HepG2 (cell line): ENCODE measurements around the gene ACSL3. TPM values are rescaled to one million over a fixed set of nuclear protein-coding genes. Genes with fewer than 3 reads are reported as not detected.
A peak's percentile ranks its signal among the peaks of the same experiment; 100 is the strongest.

Experiments used
- HNRNPLL ChIP-seq: fragments of 200-400 bp; formaldehyde crosslinking; IDR thresholded peaks from 2 replicates; pipeline ENCODE4 v1.6.1; 2017; ENCODE audit warnings: mild to moderate bottlenecking, low read depth, low read length; ENCODE audit not compliant: poor library complexity, severe bottlenecking
- HNRNPUL1 ChIP-seq: fragments of 200-400 bp; formaldehyde crosslinking; IDR thresholded peaks from 2 replicates; pipeline ENCODE4 v1.6.1; 2017; ENCODE audit warnings: low read depth, mild to moderate bottlenecking, low read length, moderate library complexity
- JUN ChIP-seq: sonication (generic); formaldehyde crosslinking; IDR thresholded peaks from 2 replicates; pipeline ENCODE4 v1.4.0; 2020; ENCODE audit warnings: mild to moderate bottlenecking, missing genetic modification reagents
- PHB2 ChIP-seq: fragments of 450-650 bp; IDR thresholded peaks from 2 replicates; pipeline ENCODE4 v1.6.1; 2018; ENCODE audit not compliant: partially characterized antibody
- RARG ChIP-seq: sonication (generic); formaldehyde crosslinking; IDR thresholded peaks from 2 replicates; pipeline ENCODE4 v1.4.0; 2020; ENCODE audit warnings: low read depth, mild to moderate bottlenecking, missing genetic modification reagents
- SNAI1 ChIP-seq: sonication (generic); formaldehyde crosslinking; IDR thresholded peaks from 2 replicates; pipeline ENCODE4 v1.5.0; 2020; ENCODE audit warnings: mild to moderate bottlenecking, missing genetic modification reagents, borderline replicate concordance
- ZEB1 ChIP-seq: IDR thresholded peaks from 2 replicates; pipeline ENCODE4 v1.6.1; 2012; ENCODE audit warnings: mild to moderate bottlenecking, low read depth, inconsistent platforms; ENCODE audit not compliant: insufficient replicate concordance
- ZNF207 ChIP-seq: fragments of 450-650 bp; IDR thresholded peaks from 2 replicates; pipeline ENCODE4 v1.6.1; 2016; ENCODE audit warnings: antibody characterized with exemption, borderline replicate concordance
- ZNF253 ChIP-seq: sonication (generic); formaldehyde crosslinking; IDR thresholded peaks from 2 replicates; pipeline ENCODE4 v1.8.0; 2022; ENCODE audit warnings: mild to moderate bottlenecking, missing genetic modification reagents, borderline replicate concordance
- ZNF260 ChIP-seq: sonication (generic); formaldehyde crosslinking; IDR thresholded peaks from 2 replicates; pipeline ENCODE4 v1.4.0; 2020; ENCODE audit warnings: missing genetic modification reagents, low read depth, mild to moderate bottlenecking, borderline replicate concordance
- ZNF292 ChIP-seq: sonication (generic); formaldehyde crosslinking; IDR thresholded peaks from 2 replicates; pipeline ENCODE4 v1.8.1; 2022; ENCODE audit warnings: mild to moderate bottlenecking, low read depth, missing genetic modification reagents, borderline replicate concordance
- ZNF430 ChIP-seq: sonication (generic); formaldehyde crosslinking; IDR thresholded peaks from 2 replicates; pipeline ENCODE4 v1.9.0; 2021; ENCODE audit warnings: mild to moderate bottlenecking, missing genetic modification reagents
- ZNF441 ChIP-seq: sonication (generic); formaldehyde crosslinking; IDR thresholded peaks from 2 replicates; pipeline ENCODE4 v1.7.0; 2021; ENCODE audit warnings: missing genetic modification reagents, borderline replicate concordance
- ZNF484 ChIP-seq: sonication (generic); formaldehyde crosslinking; IDR thresholded peaks from 2 replicates; pipeline ENCODE4 v1.5.1; 2020; ENCODE audit warnings: mild to moderate bottlenecking, low read depth, missing genetic modification reagents, borderline replicate concordance
- ZNF589 ChIP-seq: sonication (generic); formaldehyde crosslinking; conservative IDR thresholded peaks from 2 replicates; pipeline ENCODE4 v1.8.0; 2022; ENCODE audit warnings: mild to moderate bottlenecking, moderate library complexity, missing genetic modification reagents
- polyA plus RNA-seq, 8 experiments: library from polyadenylated mRNA; depleted of rRNA in 3 of 8; stranded (reverse) in 7 of 8; unstranded in 1 of 8; fragments of >200 nt; fragmentation: Illumina TruSeq in 4 of 8; extraction: Trizol in 4 of 8; gene quantifications; 2 replicates each; pipeline versions ENCODE4 v1.2.1 to v1.2.3, GENCODE V29; 2011 to 2016; ENCODE audit warnings: low read depth in 4 of 8, missing spikeins in 1 of 8, mixed read lengths in 1 of 8; ENCODE audit not compliant: insufficient read depth in 1 of 8
- total RNA-seq, 5 experiments: library from RNA; depleted of rRNA; stranded (reverse); fragments of >200 nt; fragmentation: Illumina TruSeq; extraction: Trizol; gene quantifications; 2 replicates each; pipeline ENCODE4 v1.2.3, GENCODE V29; 2016; ENCODE audit warnings: low read depth in 1 of 5
- TF ChIP-seq, protein P1 (sequence below): sonication (generic); formaldehyde crosslinking; conservative IDR thresholded peaks from 2 replicates; pipeline ENCODE4 v1.4.0; 2020; ENCODE audit warnings: missing genetic modification reagents
- TF ChIP-seq, protein P2 (sequence below): sonication (generic); formaldehyde crosslinking; IDR thresholded peaks from 2 replicates; pipeline ENCODE4 v1.4.0; 2020; ENCODE audit warnings: missing genetic modification reagents
- TF ChIP-seq, protein P3 (sequence below): IDR thresholded peaks from 2 replicates; pipeline ENCODE4 v1.6.1; 2016; ENCODE audit warnings: missing compliant biosample characterization, missing genetic modification reagents, borderline replicate concordance
- TF ChIP-seq, protein P4 (sequence below): sonication (generic); formaldehyde crosslinking; IDR thresholded peaks from 2 replicates; pipeline ENCODE4 v1.5.1; 2020; ENCODE audit warnings: mild to moderate bottlenecking, missing genetic modification reagents, borderline replicate concordance

ACSL3 gene
- total and polyA plus RNA-seq, 2 of the 13 experiments (the other 11 are each of a cell fraction or from before 2014, with no cell fraction given), result 305 to 365 TPM

DNA sequence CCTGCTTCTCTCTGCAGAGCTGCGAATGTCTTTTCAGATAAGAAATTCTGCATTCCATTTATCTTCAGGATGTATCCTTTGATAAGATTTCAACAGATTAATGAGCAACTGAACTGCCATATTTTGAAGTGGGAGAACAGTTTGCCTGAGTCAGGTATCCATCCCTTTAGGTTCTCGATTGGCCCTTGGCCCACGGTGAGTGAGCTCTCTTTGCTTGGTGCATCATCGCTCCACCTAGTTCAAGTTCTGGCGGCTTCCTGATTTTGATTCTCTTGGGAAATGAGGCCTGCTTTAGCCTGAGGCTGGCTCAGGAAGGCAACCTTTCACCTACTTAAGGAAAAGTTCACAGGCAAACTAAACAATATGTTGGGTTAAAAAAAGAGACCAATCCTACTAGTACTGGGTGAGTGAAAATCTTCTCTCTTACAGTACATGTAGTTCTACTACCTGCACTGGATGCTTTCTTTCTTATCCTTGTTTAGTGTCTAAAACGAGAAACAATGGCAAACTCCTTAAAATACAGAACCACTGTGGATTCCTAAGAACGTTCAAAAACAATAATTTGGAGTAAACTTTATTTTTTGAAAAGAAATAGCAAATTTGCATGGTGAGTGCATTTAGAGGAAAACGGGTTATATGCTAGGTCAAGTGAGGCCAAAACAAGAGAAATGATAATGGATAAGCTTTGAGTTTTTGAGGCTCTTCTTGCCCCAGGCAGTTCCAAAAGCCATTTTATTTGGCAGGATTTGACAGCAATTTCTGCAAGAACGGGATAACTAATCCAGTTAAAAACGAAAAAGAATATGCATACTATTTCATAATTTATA, 837 bp upstream of the ACSL3 start (continued):
- TF ChIP-seq, protein P1, sequence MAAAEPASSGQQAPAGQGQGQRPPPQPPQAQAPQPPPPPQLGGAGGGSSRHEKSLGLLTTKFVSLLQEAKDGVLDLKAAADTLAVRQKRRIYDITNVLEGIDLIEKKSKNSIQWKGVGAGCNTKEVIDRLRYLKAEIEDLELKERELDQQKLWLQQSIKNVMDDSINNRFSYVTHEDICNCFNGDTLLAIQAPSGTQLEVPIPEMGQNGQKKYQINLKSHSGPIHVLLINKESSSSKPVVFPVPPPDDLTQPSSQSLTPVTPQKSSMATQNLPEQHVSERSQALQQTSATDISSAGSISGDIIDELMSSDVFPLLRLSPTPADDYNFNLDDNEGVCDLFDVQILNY (CRISPR knock-in tag), result no peak
- TF ChIP-seq ZNF589 (CRISPR knock-in tag), result no peak
- TF ChIP-seq, protein P2, sequence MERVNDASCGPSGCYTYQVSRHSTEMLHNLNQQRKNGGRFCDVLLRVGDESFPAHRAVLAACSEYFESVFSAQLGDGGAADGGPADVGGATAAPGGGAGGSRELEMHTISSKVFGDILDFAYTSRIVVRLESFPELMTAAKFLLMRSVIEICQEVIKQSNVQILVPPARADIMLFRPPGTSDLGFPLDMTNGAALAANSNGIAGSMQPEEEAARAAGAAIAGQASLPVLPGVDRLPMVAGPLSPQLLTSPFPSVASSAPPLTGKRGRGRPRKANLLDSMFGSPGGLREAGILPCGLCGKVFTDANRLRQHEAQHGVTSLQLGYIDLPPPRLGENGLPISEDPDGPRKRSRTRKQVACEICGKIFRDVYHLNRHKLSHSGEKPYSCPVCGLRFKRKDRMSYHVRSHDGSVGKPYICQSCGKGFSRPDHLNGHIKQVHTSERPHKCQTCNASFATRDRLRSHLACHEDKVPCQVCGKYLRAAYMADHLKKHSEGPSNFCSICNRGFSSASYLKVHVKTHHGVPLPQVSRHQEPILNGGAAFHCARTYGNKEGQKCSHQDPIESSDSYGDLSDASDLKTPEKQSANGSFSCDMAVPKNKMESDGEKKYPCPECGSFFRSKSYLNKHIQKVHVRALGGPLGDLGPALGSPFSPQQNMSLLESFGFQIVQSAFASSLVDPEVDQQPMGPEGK (CRISPR knock-in tag), result no peak
- TF ChIP-seq HNRNPUL1, result no peak
- TF ChIP-seq ZEB1, result no peak
- TF ChIP-seq ZNF430 (CRISPR knock-in tag), result no peak
- TF ChIP-seq, protein P3, sequence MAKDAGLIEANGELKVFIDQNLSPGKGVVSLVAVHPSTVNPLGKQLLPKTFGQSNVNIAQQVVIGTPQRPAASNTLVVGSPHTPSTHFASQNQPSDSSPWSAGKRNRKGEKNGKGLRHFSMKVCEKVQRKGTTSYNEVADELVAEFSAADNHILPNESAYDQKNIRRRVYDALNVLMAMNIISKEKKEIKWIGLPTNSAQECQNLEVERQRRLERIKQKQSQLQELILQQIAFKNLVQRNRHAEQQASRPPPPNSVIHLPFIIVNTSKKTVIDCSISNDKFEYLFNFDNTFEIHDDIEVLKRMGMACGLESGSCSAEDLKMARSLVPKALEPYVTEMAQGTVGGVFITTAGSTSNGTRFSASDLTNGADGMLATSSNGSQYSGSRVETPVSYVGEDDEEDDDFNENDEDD (CRISPR knock-in tag), result no peak
- no peak for TF ChIP-seq ZNF253 (CRISPR knock-in tag)
- no peak for TF ChIP-seq ZNF292
- no peak; the same call in 1 of the 2 replicates for TF ChIP-seq JUN
- no peak for TF ChIP-seq PHB2
- TF ChIP-seq ZNF441 (CRISPR knock-in tag), result no peak
- TF ChIP-seq, protein P4, sequence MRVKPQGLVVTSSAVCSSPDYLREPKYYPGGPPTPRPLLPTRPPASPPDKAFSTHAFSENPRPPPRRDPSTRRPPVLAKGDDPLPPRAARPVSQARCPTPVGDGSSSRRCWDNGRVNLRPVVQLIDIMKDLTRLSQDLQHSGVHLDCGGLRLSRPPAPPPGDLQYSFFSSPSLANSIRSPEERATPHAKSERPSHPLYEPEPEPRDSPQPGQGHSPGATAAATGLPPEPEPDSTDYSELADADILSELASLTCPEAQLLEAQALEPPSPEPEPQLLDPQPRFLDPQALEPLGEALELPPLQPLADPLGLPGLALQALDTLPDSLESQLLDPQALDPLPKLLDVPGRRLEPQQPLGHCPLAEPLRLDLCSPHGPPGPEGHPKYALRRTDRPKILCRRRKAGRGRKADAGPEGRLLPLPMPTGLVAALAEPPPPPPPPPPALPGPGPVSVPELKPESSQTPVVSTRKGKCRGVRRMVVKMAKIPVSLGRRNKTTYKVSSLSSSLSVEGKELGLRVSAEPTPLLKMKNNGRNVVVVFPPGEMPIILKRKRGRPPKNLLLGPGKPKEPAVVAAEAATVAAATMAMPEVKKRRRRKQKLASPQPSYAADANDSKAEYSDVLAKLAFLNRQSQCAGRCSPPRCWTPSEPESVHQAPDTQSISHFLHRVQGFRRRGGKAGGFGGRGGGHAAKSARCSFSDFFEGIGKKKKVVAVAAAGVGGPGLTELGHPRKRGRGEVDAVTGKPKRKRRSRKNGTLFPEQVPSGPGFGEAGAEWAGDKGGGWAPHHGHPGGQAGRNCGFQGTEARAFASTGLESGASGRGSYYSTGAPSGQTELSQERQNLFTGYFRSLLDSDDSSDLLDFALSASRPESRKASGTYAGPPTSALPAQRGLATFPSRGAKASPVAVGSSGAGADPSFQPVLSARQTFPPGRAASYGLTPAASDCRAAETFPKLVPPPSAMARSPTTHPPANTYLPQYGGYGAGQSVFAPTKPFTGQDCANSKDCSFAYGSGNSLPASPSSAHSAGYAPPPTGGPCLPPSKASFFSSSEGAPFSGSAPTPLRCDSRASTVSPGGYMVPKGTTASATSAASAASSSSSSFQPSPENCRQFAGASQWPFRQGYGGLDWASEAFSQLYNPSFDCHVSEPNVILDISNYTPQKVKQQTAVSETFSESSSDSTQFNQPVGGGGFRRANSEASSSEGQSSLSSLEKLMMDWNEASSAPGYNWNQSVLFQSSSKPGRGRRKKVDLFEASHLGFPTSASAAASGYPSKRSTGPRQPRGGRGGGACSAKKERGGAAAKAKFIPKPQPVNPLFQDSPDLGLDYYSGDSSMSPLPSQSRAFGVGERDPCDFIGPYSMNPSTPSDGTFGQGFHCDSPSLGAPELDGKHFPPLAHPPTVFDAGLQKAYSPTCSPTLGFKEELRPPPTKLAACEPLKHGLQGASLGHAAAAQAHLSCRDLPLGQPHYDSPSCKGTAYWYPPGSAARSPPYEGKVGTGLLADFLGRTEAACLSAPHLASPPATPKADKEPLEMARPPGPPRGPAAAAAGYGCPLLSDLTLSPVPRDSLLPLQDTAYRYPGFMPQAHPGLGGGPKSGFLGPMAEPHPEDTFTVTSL (CRISPR knock-in tag), result peak; percentile 56; the same call in 1 of the 2 replicates
- TF ChIP-seq ZNF260 (CRISPR knock-in tag), result no peak
- TF ChIP-seq SNAI1 (CRISPR knock-in tag), result peak; percentile 40; the same call in 1 of the 2 replicates
- TF ChIP-seq ZNF484 (CRISPR knock-in tag), result no peak
- no peak for TF ChIP-seq ZNF207
- TF ChIP-seq RARG, result 0 out of 2 replicates have a peak, but pooled peaks have one; percentile 33
- no peak for TF ChIP-seq HNRNPLL
